ENCODE measurements around the gene KCNH2.

Gene KCNH2

DNA sequence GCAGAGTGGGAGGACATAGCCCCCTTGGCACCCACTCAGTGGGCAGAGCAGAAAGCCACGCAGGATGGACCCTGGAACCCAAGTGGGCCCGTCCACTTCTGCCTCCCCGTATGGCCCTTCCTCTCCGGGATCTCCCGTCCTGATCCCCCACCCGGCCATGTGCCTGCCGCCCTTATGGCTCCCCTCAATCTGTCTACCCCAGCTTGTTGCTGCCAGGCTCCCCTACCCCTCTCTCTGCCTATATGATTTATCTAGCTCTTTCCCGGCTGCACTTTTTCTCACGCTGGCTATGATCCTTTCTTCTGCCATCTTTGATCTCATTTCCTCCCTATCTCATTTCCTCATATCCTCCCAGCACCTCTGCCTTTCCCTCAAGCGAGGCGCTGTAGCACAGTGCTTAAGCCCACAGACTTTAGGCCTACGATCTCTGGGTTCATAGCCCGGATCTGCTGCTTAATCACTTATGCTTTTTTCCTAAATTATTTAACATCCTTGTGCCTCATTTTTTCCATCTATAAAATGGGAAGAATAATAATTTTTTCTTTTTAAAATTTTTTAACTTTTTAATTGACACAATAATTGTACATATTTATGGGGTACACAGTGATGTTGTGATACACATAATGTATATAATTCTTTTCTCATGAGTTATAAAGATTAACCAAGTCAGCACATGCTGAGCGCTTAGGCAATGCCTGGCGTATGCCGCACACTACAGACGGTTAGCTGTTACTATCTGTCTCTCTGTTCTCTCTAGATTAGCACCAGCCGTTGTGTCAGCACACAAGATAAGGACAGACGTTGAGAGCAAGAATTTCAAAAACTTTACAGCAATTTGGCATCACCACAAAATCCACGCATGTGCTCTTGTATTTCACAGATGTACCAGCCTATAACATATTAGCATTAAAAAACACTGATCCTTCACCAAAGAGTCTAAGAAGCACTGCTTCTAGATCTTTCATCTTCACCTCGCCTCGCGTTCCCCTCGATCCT, 18.1 kb downstream of the KCNH2 start:
- no peak for DNase-seq

DNA sequence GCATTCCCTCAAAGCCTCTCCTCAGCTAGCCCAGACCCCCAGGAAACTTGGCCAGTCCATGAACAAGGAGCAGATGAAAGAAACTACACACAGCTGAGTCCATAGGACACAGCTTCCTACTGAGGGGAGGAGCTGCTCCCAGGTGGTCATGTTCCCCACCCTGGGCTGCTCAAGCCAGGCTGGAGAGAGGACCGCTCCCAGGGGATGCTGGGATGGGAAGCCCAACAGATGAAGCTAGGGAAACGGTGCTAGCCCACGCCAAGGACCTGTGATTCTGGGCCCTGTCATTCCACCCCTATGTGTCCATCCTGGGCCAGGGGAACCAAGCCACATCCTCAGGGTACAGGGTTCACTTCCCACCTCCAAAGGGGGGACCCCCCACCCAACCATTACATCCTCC, 19.0 kb downstream of the KCNH2 start:
- DNase-seq, result no peak

DNA sequence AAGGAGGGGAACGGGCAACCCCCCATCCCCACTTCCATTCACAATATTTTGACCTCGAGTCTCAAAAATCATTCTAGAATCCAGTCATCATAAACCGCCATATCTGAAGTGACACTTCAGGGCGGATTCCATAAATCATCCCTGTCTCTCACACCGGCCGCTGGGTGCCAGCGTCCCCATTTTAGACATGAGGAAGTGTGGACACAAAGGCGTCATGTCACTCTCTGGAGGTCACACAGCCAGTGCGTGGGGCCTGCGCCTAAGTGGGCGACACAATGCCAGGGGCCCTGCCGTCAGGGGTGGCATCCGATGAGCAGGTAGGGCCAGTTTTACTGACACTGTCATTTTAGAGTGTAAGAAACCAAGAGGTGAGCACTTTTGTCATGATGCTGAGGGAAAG, 19.5 kb downstream of the KCNH2 start:
- no peak for DNase-seq

DNA sequence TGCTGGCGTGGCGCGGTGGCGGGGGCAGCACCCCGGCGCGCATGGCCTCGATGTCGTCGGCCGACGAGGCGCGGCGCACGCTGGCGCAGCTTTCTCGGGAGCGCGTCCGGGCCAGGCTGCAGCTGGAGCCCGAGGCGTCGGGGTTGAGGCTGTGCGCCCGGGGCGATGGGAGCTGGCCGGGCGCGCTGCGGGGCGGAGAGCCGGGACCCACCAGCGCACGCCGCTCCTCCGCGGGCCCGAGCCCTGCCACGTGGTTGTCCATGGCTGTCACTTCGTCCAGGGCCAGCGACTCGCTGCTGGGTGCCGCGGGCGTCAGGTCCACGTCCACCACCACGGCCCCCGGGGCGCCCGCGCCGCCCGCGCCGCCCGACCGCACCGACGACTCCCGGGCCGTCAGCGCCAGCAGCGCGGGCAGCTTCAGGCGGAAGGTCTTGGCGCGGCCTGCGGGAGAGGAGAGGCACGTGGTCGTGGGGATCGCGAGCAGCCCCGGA, 20.0 kb downstream of the KCNH2 start:
- DNase-seq, result no peak

DNA sequence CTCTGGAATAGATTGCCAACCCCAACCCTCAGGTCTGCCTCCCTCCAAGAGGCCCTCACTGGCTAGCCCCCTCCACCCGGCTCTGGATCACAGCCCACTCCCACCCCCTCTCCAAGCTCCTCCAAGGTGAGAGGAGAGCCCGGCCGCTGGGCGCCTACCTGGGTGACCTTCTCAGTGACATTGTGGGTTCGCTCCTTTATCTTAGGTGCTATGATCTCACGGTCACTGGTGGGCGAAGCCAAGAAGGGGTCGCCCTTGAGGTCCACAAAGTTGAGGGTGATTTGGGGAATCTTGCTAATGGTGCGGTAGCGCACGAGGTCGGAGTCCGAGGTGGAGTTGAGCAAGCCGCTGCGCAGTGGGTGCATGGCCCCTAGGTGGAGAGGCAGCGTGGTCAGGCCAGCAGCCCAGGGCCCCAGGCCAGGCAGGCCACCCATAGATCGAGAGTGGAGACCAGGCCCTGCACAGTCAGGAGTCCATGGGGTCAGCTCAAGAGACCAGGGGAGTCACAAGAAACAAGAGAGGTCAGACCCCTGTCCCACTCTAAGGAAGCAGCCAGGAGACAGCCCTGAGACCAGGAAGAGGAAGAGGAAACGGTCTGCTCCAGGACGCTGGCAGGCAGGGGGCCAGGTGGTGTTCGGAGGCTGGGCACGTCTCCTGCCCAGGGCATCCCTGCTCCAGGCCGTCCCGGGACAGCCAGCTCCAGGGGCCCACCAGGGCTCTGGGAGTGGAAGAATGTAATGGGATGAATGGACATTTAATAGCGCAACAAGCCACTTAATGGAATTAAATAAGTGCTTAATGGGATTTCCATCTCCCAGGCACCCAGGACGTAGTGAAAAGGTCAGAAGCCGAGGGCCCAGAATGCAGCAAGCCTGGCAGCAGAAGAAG, 20.7 kb downstream of the KCNH2 start:
- DNase-seq, result no peak

DNA sequence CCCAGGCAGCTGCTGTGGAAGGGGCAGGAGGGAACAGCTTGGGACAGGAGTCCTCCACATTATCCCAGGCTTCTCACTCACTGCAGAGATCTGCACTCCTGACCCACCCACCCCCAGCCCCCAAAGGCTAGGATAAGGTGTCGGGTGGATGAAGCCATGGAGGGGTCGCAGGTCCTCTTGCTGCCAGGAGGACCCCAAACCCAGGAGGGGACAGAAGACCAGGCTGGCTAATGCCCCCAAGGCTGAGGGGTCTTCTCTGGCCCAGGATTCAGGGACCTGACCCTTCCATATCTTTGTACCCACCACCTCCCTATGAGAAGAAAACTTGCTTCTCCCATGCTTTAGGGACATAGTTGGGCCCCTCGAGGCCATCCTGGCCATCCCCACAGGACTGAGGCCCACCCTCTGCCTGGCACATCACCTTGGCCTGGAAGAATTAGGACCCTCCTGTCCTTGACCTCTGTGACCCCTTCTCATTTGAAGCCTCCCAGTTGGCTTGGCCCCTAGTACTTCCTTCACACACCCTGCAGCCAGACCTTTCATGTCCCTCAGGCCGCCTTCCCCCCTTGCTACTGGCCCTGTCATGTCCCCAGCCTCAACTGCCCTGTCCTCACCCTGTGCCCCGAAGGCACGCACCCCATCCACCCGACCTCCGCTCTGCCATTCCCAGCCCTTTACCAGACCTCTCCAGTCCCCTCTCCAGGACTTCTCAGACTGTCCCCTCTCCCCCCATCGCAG, 21.6 kb downstream of the KCNH2 start:
- DNase-seq, result no peak

DNA sequence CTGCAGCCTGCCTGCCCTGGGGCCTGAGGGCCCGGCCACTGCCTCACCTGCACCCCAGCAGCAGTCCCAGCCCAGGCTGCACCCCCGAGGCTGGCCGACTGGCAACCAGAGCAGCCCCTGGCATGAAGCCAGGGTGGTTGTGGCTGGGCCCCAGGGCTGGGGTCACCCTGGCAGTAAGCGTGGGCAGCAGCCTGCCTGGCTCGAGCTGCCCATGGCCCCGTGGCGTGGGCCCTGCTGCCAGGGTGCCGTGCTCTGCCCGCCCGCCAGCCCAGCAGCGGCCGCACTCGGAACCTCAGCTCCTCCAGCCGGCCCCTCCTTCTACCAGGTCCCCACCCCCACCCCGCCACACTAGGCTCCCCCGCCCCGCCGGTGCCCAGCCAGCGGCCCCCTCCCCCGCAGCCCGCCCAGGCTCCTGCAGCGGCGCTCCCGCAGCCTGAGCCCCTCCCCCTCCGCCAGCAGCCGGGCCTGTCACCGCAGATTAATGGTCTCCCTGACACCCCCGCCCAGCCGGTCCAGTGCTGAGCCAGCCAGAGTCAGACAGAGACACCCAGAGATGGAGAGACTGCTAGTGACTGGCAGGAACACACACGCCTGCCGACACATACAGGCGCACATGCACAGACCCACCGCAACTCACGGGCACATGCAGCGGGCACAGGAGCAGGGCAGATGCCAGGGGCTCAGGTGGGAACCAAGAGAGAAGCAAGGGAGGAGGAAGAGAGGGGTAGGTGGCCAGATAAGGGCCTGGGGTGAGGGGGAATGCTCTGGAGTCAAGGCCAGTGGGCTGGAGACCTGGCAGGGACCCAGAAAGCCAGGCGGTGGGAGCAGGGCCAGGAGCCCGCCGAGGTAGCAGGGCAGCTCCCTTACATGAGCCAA, 22.4 kb downstream of the KCNH2 start:
- DNase-seq, result no peak

DNA sequence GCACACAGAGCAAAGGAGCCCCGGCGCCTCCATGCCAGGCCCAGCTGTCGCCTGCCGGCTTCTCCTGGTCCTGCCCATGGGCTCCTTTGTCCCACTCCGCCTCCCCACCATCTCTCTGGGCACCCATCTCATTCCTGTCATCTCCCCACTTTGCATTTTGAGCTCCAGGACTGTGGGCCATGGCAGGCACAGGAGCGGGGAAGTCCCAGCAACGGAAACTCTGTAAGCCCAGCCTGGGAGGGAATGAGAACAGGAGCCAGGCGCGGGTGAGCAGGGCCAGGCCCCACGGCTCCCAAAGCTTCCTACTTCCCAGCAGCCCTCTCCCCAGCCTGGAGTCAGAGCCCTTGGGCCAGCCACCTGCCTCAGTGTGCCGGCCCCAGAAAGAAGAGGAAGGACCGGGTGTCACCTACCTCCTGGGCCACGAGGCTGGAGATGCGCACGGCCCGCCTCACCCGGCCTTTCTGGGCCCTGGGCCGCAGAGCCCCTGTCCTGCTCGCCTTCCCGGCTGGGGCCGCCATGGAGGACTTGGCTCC, 23.1 kb downstream of the KCNH2 start:
- DNase-seq, result no peak

DNA sequence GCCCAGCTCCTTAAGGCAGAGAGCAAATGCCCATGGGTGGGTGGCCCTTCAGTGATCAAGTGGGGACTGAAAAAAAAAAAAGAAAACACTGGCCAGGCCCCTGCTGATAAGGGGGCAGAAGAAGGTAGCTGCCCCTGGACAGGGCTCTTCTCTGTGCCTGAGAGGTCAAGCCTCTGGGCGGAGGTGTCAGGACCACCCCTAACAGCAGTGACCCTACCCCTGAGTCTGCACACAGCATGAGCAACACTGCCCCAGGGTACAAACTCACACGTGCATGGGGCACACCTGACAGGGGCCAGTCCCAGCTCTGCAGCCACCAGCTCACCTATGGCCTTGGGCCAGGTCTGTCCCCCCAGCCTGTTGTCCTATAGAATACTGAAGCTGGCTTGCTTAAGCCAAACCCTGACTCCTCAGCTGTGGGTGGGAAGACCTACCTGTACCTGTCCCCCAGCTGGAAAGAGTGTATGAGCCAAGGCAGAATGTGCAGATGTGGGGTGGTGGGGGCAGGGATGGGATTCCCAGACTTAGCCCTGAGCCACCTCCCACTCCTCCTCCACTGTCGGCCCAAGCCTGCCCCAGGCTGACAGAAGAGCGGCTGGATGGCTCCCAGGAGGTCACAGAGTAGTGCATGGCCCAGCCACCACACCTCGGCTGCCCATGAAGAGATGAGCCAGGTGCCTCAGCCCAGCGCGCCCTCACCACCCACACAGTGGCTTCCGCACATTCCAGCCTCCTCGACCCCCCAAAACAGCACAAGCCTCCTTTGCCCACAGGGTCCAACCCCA, 23.7 kb downstream of the KCNH2 start:
- DNase-seq, result no peak

DNA sequence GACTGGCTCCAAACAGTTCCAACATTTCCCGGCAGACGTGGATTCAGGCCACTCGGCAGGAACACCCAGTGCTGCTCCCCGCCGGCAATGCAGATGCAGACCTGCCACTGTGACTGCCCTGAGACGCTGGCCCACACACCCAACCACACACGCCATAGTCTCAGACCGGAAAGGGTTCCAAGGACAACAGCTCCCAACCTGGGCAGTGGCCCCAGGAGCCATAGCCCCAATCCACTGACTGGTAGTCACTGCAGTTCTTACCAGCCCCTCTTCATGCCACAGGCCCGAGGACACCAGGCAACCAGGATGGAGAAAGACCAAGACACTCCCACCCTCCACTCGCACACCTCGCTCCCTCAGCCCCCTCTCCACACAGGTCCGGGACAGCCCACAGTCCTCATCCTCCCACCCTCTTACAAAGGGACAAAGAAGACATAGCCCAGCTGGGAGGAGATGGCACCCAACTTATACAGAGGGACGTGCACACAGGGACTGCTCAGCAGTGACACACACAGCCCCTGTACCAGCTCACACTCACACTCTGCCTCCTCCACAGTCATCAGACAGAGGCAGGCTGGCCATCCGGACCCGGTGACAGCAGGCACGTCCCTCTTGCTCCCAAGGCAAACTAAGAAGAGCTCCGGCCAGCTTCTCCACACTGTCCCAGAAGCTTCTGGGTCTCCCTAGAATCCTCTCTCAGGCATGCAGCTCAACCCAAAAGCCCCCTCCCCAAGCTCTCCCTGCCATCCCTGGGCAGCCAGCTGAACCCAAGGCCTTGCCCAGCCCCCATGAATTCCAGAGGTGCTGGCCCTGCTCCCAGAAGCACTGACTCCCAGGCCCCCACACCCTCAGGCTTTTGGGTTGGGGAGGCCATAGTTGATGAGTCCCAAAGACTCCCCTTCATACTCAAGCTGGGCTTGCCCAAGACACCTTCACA, 24.8 kb downstream of the KCNH2 start:
- DNase-seq, result no peak

DNA sequence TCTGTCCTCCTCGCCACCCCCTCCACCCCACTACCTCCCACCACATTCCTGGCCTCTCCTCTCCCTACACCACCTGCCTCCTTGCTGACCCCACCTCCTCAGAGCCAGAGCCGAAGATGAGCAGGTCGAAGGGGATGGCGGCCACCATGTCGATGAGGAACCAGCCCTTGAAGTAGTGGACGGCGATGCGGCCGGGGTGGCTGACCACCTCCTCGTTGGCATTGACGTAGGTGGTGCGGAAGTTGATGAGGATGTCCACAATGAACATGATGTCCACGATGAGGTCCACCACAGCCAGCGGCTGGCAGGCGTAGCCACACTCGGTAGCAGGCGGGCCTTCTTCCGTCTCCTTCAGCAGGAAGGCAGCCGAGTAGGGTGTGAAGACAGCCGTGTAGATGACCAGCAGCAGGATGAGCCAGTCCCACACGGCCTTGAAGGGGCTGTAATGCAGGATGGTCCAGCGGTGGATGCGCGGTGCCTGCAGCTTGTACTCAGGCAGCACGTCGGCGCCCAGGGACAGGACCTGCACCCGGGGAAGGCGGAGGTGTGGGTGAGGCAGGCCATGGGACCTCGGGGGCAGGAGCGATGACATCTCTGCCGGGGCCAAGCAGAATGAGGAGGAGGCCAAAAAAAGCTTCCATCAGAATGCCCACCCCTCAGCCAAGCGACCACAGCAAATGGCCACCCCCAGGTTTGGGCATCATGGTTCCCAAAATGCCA, 25.6 kb downstream of the KCNH2 start:
- DNase-seq, result no peak

DNA sequence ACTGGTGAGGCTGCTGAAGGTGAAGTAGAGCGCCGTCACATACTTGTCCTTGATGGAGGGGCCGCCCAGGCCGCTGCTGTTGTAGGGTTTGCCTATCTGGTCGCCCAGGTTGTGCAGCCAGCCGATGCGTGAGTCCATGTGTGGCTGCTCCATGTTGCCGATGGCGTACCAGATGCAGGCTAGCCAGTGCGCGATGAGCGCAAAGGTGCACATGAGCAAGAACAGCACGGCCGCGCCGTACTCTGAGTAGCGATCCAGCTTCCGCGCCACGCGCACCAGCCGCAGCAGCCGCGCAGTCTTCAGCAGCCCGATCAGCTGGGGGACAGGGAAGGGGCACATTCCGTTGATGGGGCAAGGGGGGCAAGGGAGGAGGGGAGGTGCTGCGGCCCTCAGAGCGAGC, 26.6 kb downstream of the KCNH2 start:
- no peak for DNase-seq

DNA sequence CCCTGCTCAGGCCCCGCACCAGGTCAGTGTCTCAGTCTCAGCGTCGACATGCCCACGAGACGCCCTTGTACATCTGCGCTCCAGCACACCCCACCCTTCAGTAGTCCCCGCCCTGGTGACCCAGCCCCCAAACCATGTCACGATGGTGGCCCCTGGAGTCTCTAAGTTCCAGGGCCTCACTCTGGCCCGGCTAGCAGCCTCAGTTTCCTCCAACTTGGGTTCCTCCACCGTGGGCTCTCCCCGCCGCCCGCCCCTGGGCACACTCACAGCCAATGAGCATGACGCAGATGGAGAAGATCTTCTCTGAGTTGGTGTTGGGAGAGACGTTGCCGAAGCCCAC, 27.0 kb downstream of the KCNH2 start:
- DNase-seq, result no peak

DNA sequence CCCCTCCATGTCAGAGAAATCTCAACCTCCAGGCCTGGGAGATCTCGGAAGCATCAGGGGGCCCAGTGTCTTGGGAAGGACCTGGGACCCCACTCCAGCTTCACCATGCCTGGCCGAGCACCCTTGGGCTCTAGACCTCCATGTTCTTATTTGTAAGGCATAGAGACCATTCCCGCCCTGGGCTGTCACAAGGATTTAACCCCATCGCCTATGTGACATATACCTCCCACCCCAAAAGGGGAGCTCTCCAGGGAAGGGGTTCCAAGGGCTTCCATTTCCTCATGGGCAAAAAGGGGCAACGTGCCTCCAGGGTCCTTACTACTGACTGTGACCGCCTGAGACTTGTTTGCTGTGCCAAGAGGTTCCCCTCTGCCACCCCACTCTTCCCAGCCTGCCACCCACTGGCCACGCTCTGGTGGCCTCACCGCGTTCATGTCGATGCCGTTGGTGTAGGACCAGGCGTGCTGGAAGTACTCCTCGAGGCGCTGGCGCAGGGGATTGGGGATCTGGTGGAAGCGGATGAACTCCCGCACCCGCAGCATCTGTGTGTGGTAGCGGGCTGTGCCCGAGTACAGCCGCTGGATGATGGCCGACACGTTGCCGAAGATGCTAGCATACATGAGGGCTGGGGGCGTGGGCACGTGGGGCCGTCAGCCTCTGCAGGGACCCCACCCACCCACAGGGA, 27.5 kb downstream of the KCNH2 start:
- DNase-seq, result no peak

DNA sequence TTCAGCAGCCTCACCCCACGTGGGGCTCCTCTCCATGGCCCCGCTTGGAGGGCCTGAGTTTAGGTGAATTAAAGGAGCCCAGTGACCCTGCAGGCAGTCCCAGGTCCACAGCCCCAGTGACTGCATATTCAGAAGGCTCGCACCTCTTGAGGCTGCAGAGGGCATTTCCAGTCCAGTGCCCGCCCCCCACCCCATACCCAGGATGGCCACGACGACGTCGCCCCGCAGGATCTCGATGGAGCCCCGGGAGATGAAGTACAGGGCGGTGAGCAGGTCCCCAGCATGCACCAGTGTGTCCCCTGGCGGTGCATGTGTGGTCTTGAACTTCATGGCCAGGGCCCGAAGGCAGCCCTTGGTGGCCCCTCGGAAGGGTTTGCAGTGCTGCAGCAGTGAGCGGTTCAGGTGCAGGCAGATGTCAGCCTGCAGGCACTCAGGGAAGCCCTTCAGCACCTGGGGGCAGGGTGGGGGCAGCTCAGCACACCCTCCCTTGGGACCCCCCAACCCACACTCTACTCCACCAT, 28.1 kb downstream of the KCNH2 start:
- DNase-seq, result no peak

DNA sequence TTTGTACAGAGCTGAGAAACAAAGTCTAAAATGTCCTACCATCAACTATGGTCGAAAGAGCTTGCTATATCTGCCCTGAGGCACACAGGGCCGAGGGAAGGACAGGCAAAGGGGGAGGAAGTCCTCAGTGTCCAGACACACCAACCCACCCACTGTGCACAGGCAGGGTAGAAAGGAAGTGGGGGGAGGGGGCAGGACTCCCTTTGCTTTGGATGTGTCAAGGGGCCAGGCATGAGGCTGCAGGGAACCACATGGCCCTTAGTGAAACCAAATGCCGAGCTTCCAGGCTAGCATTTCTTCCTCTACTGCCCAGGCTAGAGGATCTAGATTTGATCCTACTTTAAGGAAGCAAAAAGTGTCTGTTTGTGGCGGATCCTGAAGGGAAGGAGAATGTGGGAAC, 28.6 kb downstream of the KCNH2 start:
- DNase-seq, result no peak

DNA sequence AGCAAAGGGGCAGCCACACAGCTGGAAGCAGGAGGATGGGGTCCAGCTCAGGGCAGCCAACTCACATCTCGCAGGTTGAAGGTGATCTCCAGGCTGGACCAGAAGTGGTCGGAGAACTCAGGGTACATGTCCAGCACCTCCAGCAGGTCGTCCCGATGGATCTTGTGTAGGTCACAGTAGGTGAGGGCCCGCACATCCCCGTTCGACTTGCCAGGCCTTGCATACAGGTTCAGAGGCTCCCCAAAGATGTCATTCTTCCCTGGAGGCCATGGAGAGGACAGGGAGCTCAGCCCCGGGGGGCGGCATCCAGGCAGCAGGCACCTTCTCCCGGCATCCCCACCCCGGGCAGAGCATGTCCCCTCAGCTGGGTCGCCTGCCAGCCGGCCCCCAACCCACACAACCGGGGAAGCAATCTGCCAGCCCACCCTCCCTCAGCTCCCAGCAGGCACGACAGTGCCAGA, 29.3 kb downstream of the KCNH2 start:
- DNase-seq, result no peak
